Activated CD4-positive, alpha-beta T cell treated with anti-CD3 and anti-CD28 coated beads for 1 hour (primary cell): ENCODE data around the gene TPM4.
A peak's percentile ranks its signal among the peaks of the same experiment; 100 is the strongest.

Experiments used
- DNase-seq: peaks from one replicate; pipeline ENCODE4 v3.0.0-alpha.2; 2020

The TPM4 gene

DNA sequence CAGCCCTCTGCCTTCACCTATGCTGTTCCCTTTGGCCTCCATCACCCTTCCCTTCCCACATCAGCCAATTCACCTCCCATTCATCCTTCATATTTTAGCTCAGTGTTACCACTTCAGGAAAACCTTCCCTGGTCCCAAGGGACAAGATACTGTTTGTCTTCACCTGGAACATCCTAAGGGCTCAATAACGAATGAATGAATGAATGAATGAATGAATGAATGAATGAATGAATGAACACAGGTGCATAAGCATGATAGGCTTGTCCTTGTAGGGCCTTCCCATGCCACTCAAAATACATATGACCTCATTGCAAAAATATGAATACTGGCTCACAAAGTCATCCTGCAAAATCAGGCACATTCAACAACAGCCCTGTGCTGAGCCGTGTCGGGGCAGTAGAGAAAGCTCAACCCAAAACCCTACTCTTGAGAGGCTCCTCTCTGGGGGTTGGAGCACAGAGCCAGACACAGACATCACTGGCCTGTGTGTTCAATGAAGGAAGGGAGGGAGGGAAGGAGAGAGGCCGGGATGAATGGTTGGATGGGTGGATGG lies 33.7 kb upstream of the TPM4 start:
- no peak for DNase-seq

DNA sequence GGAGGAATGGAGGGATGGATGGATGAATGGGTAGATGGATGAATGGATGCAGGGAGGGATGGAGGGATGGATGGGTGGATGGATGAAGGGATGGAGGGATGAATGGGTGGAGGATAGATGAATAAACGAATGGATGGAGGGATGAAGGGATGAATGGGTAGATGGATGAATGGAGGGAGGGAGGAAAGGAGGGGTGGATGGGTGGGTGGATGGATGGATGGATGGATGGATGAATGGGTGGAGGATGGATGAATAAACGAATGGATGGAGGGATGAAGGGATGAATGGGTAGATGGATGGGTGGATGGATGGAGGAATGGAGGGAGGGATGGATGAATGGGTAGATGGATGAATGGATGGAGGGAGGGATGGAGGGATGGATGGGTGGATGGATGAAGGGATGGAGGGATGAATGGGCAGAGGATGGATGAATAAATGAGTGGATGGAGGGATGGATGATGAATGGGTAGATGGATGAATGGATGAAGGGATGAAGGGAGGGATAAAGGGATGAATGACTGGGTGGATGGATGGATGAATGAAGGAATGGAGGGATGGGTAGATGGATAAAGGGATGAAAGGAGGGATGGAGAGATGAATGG lies 33.0 kb upstream of the TPM4 start:
- no peak for DNase-seq

DNA sequence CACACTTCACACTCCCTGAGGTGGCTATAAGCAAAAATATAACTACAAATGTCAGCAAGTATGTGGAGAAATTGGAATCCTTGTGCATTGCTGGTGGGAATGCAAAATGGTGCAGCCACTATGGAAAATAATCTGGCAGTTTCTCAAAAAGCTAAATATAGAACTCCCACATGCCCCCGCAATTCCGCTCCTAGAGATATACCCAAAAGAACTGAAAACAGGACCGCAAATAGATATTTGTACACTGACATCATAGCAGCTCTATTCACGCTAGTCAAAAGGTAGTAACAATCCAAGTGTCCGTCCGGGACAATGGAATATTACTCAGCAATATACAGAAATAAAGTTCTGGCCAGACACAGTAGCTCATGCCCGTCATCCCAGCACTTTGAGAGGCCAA lies 31.5 kb upstream of the TPM4 start:
- DNase-seq, result no peak

DNA sequence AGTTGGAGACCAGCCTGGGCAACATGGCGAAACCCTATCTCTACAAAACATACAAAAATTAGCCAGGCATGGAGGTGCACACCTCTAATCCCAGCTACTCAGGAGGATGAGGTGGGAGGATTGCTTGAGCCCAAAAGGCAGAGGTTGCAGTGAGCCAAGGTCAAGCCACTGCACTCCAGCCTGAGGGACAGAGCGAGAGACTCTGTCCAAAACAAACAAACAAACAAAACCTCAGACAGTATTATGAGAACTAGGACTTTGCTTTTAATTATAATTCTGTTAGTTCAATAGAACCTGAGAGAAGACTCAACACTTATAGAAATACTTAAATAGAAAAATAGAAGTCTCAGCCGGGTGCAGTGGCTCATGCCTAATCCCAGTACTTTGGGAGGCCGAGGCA lies 31.1 kb upstream of the TPM4 start:
- DNase-seq, result no peak

DNA sequence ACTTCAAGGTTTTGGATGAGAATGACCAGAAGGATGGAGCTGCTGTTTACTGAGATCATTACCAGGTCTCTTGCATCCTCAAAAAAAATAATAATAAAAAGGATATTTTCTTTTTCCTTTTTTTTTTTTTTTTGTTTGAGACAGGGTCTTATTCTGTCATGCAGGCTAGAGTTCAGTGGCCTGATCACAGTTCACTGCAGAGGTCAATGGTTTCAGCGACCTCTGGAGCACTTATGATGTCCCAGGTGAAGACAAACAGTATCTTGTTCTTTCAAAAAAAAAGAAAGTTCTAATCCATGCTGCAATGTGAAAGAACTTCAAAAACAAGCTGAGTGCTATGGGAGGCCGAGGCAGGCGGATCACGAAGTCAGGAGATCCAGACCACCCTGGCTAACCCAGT lies 30.4 kb upstream of the TPM4 start:
- no peak for DNase-seq

DNA sequence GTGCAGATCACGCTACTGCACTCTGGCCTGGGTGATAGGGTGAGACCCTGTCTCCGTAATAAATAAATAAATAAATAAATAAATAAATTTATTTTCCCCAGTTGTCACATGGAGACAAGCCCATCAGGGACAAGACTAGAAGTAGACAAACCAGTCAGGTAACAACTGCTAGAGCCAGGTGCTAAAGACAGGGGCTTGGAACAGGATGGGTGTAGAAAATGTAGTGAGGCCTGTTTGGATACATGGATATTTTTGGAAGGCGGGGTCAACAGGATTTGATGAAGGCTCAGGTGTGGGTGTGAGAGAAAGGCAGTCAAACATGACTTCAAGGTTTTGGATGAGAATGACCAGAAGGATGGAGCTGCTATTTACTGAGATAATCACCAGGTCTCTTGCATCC lies 27.7 kb upstream of the TPM4 start:
- no peak for DNase-seq

DNA sequence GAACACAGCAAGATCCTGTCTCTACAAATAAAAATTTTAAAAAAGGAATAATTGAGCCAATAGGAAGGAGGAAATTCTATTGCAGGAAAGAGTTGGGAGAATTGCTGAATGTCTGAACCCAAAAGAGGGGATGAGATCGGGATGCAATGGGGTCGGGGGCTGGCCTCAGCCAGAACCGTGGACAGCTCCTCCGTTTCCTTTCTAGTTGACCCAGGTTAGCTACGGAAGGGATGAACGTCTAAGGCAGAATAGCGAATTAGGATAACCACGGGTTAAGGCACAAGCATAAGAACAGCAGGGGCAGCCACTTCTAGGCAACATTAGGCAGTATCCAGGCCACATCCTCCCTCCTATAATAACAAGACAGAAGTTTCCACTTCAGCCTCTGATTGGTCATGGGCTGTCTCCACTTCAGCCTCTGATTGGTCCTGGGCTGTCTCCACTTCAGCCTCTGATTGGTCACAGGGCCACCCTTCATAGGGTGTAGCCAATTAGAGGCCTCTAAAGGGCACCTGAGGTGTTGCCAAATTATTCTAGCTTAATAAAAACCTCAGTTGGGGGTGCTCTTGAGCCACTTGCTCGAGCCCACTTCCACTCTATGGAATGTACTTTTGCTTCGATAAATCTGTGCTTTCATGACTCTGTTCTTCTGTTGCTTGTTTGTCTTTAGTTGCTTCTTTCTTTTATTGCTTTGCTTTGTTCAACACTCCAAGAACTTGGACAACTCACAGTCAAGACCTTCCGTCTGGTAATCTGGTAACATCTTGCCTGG lies 24.9 kb upstream of the TPM4 start:
- no peak for DNase-seq

DNA sequence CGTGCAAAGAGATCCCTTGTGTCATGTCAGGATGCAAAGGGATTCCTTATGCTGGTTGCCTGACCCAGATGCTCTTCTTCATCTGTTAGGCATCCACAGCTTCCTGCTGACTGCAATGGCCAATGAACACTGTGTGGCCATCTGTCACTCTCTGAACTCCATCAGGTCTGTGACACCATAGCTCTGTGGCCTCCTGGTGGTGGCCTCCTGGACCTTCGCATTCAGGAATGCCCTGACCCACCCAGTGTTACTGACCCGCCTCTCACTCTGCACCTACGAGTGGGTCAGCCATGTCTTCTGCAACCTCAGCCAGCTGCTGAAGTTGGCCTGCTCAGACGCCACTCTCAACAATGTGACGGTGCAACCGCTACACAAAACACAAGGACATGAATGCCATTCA lies 23.9 kb upstream of the TPM4 start:
- DNase-seq, result no peak

DNA sequence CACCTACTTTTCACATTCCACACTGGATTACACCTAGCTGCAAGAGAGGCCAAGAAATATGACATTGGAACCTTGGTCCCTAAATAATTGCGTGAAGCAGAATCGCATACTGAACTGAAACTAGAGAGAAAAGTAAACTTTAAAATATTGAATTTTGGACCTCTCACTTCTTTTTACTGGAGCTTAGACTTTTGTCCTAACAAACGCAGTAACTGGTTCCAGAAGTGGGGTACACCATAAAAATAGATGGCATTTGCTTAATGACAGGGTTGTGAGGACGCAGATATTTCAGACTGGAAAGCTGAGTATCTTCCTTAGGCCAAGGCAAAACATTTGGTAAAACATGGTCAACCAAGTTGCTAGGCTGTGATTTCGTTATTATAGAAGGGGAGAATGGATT lies 19.2 kb upstream of the TPM4 start:
- DNase-seq, result no peak

DNA sequence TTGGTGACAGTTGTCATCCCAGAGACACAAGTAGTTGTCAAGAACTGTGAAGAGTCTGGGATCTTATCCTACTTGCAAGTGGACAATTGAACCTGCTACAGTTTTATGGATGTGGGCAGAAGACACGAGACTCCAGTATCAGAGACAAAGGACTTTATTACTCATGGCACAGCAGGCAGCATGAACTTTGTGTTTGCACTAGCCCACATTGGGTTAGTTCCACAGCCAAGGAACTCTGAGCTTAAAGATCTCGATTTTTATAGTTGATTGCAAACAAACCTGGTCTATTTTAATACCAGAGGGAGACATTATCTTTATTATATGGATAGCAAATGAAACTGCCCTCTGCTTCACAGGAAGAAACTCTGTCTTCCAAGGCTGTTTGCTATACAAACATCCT lies 16.0 kb upstream of the TPM4 start:
- DNase-seq, result no peak

DNA sequence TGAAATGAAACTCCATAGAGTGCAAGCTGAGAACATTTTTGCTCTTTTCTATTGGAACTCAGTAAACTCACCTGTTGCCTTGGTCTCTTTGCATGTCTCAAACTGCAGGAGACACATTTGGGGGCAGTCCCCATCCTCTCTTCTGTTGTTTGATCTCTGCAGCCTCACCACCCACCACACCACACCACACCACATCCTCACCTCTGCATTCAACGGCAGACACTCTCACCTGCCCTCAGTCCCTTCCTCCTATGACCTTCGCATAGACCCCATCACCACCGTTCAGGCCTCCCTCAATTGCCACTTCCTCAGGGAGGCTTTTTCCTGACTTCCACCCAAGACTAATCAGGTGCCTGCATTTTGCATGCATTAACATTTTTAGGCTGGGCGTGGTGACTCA lies 14.4 kb upstream of the TPM4 start:
- no peak for DNase-seq

DNA sequence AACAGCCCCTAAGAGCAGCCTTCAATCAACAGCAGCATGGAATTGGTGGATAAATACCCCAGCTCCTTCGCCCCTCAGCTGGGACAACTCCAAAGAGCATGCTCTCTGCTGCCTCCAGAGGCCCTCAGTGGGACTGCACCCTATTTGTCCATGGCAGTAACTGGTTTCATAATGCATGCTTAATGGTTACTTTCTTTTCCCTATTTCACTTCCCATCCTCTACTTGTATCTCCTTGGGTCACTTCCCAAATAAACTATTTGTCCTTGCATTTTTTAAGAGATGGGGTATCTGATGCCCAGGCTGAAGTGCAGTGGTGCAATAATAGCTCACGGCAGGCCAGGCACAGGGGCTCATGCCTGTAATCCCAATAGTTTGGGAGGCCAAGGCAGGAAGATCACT lies 13.5 kb upstream of the TPM4 start:
- DNase-seq, result peak; percentile 48

DNA sequence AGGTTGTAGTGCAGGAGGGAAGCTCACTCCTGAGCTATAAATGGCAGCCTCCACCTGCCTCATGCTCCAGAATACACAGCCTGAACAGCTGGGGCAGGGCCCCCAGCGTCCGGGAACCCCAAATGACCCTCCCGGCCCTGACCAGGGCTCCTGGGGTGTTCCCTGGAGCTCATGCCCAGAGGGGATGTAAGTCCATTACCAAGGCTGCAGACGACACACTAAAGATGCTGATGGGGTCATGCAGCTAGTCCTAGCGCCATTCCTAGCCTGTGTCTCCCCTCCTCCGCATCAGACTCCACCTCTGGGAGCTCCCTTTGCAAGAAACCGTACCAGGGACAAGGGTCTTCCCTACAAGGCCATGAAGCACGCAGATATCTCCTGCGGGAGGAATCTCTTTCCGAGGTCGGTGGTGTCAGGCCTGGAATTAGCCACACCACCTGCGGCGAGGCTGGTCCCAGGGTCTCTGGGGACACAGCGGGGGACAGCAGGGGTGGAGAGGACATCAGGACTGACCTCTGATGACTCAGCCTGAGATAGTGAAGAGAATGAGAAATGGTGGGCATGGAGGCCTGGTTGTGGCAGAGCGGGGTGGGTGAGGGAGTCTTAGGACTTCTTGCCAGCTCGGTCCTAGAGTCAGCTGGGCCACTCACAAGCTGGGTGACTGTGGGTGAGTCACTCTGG lies 11.9 kb upstream of the TPM4 start:
- no peak for DNase-seq

DNA sequence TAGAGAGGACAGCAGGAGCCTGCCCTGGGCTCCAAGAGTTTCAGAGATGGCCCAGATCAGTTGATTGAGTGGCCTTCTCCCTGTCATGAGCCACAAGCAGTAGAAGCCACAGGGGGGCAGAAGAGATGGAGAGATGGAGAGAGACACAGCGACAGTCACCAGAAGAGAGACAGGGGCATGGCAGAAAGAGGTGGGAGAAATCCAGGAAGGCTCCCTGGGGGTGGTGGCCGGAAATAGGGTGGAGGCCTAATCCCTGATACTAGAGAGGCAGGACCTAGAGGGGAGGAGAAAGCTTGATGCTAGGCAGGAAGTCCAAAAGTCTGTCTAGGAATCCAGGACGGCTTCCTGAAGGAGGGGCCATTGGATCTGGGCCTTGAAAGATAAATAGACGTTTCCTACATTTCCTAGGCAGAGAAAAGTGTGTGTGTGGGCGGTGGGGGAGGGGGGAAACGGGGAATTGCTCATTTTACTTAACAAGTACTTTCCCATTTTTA lies 9.6 kb upstream of the TPM4 start:
- peak; percentile 32 for DNase-seq

DNA sequence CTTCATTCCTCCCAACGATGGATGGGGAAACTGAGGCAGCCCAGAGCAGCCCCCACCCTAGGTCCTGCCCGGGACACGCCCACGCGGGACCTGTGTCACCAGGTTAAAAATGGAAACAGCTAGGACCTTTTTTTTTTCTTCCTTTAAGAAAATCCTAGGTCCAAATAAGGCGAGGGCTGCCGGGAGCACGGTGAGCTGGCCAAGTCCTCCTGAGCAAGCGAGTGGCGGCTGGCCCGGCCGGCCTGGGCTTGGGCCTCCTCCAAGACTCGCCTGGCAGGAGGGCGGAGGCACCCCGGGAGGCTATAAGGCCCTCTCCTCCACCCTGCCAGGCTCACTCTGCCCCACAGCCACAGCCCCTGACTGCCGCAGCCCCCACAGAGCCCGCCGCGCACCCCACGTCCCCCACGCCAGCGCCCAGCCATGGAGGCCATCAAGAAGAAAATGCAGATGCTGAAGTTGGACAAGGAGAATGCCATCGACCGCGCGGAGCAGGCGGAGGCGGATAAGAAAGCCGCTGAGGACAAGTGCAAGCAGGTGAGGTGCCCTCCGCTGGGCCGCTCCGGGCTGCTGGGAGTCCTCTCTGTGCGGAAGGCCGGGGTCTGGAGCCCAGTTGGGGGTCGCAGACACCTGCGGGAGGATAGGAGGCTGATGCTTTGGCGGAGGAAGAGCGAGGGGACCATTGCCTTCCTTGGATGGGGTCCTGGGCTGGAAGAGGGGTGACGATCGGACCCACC lies 8.9 kb upstream of the TPM4 start:
- DNase-seq, result no peak

DNA sequence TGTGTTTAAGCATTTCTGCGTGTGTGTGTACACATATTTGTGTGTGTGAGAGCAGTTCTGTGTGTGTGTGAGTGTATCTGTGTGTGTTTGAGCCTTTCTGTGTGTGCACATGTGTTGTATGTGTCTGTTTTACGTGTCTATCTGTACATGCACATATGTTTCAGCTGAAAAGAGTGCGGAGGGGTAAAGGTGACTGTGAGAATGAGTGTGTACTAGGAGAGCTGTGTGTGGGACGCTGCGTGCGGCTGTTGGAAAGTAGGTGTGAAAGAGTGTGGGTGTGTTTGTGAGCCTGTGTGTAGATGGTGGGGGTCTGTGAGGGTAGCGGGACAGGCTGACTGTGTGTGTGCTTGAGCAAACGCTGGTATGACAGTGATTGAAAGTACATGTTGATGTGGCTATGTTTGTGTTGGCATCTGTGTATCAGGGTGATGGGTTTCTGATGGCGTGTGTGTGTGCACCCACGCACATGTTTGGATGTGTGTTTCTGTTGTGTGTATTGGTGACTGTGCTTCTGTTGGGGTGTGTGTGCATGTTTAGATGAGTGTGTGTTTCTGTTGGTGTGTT lies 7.5 kb upstream of the TPM4 start:
- no peak for DNase-seq

DNA sequence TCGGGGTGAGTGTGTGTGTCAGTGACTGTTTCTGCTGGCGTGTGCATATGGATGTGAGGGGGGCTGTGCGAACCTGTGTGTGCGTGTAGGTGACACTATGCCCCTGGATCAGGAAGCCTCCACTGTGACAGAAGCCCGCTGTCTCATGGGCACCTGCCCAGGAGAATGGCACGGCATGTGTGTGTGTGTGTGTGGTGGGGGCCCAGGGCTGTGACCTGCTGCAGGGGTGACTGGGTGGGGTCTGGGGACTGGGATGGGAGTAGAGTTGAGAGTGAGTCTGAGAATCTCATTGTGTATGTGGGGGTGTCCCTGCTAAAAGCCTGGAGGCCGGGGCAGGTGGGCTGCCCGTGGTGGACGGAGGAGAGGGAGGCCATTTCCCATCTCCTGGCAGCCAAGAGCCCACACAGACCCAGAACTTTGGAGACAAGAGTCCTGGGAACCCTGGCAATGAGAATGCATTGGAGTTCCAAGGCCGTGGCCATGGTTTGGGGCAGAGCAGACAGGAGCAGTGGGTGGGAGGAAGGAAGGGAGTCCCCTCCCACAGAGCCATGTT lies 6.4 kb upstream of the TPM4 start:
- DNase-seq, result no peak

DNA sequence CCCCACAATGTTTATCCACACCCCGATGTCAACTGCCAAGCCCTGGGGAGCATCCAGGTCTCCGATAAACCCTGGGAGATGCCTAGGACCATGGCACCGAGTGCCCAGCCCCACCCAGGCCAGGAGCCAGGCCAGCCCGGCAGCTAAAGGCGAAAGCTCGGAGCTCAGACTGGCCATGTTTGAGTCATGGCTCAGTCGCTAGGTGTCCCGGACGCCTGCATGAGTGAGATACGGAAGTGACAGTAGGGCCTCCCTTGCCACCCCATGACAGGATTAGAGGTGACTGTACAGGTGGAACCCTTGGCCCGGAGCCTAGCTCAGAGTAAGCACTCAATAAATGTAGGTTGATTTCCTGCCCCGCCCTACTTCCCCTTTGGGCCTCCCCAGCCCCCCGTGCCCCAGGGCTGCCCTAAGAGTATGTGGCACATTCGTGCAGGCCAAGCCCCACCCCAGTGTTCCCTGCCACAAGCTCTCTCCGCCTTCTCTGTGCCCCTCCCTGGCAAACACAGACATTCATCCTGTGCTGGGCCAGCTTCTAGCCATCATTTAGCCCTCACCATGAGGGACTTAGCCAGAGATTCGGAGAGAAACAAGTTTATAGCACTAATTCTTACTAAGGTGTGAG lies 5.8 kb upstream of the TPM4 start:
- peak; percentile 82 for DNase-seq

DNA sequence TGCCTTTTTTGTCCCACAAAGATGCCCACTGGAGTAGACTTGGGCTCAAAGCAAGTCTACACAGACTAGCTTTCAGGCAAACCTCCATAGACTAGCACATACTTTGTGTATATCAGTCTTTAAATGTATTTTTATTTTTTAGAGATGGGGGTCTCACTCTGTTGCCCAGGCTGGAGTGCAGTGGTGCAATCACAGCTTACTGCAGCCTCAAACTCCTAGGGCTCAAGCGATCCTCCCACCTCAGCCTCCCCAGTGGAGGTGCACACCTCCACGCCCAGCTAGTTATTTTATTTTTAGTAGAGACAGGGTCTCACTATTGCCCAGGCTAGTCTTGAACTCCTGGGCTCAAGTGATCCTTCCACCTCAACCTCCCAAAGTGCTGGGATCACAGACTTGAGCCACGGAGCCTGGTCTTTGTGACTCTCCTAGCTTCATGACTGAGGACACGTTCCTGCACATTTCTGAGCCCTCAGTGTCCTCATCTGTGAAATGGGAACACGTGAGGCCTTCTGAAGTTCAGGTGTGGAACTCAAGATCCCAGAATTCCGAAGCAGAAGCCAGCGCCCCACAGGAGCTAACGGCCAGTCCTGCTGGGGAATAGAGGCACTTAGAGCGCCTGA lies 5.1 kb upstream of the TPM4 start:
- DNase-seq, result no peak

DNA sequence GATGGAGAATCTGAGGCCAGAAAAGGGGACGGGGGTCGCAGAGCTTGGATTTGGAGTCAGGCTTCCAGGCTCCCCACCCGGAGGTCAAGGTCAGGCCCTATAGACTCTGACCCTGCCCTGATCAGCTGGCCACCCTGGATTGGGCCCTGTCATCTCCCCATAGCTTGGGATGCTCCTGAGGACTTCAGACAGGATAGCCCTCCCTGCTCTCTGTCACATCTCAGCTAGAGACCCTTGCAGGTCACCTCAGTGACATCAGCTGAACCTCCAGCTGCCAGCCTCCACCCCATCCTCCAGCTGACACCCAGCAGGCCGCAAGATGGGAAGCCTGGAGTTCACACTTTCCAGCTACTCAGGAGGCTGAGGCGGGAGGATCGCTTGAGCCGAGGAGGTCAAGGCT lies 2.8 kb upstream of the TPM4 start:
- no peak for DNase-seq

DNA sequence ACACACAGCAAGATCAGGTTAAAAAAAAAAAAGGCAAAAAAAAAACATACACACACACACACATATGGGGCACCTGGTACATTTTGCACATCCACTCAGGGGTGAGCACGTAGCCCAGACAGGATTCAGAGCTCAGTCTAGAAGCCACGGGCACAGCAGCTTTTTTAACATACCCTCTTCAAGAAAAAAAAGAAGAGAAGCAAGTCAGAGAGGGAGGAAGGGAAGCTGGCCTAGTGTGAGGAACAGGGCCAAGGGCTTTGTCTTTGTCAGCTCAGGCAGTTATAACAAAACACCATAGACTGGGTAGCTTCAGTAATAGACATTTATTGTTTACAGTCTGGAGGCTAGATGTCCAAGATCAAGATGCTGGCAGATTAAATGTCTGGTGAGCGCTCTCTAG lies 2.3 kb upstream of the TPM4 start:
- DNase-seq, result no peak
